VCaP (cell line): ENCODE measurements around the gene RND2.

Source experiments
- H3K27ac ChIP-seq: fragments of 450-650 bp; 2 replicates; pipeline ENCODE4 v1.5.1; 2017
- TF ChIP-seq, protein P1 (sequence below): fragments of 450-650 bp; conservative IDR thresholded peaks from 2 replicates; pipeline ENCODE4 v1.5.1; 2017; ENCODE audit warnings: mild to moderate bottlenecking, moderate library complexity

Gene RND2

DNA sequence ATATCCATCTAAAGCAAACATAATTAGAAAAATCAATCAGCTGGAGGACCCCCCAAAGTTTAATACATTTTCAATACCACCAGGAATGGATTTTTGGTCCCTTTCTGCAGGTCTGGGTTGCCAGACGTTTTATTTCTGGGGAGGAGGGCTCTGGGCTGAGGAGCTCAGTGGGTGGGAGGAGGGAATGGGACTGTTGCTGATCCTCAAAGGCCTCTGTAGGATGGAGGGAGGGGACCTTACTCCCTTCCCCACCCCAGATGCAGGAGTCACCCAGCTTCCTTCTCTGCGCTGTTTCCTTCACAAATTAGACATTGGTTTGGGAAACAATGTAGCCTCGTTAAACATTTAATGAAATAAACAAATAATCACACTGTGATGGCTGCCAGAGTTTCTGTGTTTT, 6.6 kb downstream of the RND2 start:
- TF ChIP-seq, protein P1, sequence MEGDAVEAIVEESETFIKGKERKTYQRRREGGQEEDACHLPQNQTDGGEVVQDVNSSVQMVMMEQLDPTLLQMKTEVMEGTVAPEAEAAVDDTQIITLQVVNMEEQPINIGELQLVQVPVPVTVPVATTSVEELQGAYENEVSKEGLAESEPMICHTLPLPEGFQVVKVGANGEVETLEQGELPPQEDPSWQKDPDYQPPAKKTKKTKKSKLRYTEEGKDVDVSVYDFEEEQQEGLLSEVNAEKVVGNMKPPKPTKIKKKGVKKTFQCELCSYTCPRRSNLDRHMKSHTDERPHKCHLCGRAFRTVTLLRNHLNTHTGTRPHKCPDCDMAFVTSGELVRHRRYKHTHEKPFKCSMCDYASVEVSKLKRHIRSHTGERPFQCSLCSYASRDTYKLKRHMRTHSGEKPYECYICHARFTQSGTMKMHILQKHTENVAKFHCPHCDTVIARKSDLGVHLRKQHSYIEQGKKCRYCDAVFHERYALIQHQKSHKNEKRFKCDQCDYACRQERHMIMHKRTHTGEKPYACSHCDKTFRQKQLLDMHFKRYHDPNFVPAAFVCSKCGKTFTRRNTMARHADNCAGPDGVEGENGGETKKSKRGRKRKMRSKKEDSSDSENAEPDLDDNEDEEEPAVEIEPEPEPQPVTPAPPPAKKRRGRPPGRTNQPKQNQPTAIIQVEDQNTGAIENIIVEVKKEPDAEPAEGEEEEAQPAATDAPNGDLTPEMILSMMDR, result no peak
- no peak overlapping the region for H3K27ac ChIP-seq

DNA sequence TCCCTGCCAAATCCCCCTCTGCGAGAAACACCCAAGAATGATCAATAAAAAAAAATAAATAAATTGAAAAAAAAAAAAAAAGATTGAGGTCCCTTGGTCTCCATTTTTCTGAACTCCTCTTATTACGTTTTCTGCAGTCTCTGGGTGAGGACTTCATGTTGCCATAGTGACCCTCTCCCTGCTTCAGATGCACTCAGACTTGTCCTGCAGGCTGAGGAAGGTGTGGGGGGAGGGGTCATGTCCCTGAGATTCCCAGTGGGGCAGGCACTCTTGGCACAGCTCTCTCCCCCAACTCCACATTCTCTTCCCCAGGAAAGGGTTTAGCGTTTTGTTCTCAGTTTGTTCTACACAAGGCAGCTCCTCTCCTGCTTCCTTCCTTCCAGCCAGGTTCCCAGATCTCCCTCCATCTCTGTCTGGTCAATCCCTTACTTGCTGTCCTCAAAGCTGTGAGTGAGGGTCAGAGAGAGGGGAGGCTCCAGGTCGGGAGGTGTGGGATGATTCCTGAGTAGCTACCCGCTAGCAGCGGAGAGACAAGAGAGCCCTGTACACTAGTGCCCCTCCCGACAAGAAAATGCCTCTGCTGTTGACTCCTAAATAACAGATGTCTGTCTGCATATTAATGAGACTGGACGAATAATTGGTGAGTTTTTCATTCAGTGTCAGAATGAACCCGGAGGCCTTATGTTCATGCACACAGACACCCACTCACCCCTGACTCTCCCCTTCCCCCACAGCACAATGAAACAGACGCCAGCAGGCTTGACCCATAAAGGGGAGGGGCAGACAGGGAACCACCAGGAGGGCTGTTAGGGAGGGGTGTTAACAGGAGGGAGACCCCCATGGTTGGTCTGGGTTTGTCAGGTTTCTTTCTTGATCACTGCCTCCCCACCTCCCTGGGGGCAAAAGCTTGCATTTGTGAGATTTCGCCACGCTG, 9.2 kb downstream of the RND2 start:
- H3K27ac ChIP-seq, result no peak overlapping the region; the same call in 1 of the 2 replicates
- TF ChIP-seq, protein P1, result no peak

DNA sequence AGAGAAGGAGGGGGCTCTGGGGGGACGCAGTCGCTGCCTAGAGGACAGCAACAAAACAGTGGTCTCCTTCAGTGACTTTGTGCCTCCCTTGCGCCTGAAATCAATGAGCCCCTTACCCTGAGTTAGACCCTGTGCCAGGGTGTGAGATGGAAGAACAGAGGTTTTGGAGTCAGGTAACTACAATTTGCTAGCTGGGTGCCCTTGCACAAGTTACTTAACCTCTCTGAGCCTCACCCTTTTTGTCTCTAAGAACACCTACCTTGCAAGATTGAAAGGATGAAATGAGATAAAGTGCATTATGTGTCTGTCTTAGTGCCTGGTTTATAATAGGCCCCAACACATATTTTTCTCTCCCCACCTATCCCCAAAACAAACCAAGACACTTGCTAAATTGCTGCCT, 9.9 kb downstream of the RND2 start:
- H3K27ac ChIP-seq, result no peak overlapping the region
- TF ChIP-seq, protein P1, result no peak

DNA sequence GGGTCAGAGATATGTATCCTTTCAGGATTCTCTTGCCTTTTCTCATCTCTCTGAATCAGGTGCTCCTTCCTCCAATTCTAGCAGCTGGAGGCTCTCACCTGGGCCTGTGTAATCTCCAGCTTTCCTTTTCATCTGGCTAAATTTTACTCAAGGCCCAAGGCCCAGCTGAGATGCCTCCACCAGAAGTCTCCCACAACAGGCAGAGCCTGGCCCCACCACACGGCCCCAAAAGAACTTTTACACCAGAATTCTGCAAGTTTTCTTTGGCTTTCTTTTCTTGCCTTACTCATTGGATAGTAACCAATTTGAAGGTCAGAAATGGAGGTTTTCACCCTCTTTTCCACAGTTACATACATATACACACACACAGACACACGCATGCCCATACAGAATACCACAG, 14.6 kb downstream of the RND2 start:
- TF ChIP-seq, protein P1, result no peak
- H3K27ac ChIP-seq, result no peak overlapping the region

DNA sequence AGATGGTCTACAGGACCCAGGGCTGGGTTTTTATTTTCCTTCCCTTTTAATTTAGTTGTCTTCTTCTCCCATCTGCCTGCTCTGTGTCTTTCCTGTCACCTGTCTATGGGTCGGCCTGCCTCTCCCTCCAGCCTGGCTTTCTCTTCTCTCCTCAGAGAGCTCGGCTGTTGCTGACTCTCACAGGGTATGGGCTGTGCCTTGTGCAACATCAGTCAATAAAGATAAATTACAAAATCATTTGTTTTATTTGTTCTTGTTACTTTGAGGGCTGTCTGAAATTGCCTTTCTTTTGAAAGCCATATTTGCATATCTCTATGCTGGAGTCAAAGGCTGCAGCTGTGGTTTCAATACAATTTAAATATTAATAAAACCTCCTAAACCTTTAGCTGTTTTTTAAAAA, 15.6 kb downstream of the RND2 start:
- no peak overlapping the region for H3K27ac ChIP-seq
- TF ChIP-seq, protein P1, result no peak

DNA sequence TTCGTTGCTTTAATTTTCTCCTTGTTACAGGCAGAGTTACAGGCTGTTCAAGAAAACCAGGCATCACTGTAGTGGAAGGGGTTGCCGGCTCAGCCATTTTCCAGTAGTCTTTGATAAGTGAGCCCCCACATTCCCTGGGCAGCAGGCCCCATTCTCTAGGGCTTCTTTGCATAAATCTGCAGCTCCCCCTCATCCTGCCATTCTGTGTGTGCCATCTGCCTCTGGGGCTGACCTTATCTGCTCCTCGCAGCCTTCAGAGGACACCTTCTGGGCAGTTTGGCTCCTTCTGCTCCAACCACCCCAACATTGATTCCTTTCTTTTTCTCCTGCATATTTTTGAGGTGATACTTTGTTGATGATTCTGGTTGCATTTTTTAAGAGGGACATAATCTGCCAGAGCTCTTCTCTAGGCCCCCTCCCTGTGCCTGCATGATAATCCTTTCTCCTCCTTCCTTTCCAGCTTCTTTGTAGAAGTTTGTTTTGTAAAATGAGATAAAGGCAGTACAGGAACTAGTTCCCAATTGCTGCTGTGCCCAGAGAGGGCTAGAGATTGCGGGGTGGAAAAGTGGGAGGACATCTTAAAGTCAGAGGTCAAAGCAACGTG, 17.1 kb downstream of the RND2 start:
- H3K27ac ChIP-seq, result no peak overlapping the region
- TF ChIP-seq, protein P1, result no peak

DNA sequence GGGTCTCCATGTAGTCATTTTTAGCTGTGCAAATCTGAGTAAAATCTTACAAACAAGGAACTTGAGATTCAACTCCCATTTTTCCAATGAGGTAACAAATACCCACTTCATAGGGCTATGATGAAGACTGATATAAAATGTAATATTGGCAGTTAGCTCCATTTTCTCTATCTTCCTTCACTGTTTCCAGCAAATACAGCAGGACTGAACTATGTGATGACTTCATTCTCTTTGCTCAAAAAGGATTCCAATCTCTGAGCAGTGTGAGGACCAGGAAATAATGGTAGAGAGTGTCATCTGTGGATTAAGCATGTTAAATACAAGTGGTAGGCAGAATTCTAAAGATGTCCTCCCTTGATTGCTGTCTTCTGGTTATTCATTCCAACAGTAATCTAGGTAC, 18.3 kb downstream of the RND2 start:
- no peak overlapping the region for H3K27ac ChIP-seq
- TF ChIP-seq, protein P1, result no peak
